Panc1 (cell line): ENCODE measurements around the gene EIF1. TPM values are rescaled to one million over a fixed set of nuclear protein-coding genes. Genes with fewer than 3 reads are reported as not detected.

ENCODE experiments used
- ATAC-seq: fragments of 200-7000 bp; cut with Tn5 transposase; 2 replicates; pipeline ENCODE4 v1.9.1; 2020; ENCODE audit warnings: mild to moderate bottlenecking, moderate library complexity
- BruUV-seq: library from RNA; stranded (reverse); fragments of 400-500 nt; replicated peaks from 2 replicates; lab custom pipeline; 2021; lab: Mats Ljungman, UMichigan
- CTCF ChIA-PET: fragments of 300-600 bp; sonication (Branson Sonifier 250); formaldehyde crosslinking; loops from one replicate; lab custom pipeline; 2022; ENCODE audit warnings: antibody characterized with exemption; lab: Charles Lee
- POLR2A ChIA-PET: fragments of 300-600 bp; sonication (Branson Sonifier 250); formaldehyde crosslinking; loops from one replicate; lab custom pipeline; 2022; ENCODE audit warnings: antibody characterized with exemption; lab: Charles Lee
- DNase-seq: peaks from one replicate; pipeline ENCODE4 v3.0.0-alpha.2; 2010; ENCODE audit warnings: low read depth, low spot score
- H3K27ac ChIP-seq: 2 replicates; pipeline ENCODE4 v1.5.1; 2011; ENCODE audit warnings: mild to moderate bottlenecking, low read length, inconsistent platforms
- H3K27me3 ChIP-seq: fragments of 200-500 bp; sonication (Bioruptor generic); 2 replicates; pipeline ENCODE4 v1.6.0; 2014; ENCODE audit warnings: low read length, inconsistent platforms; ENCODE audit not compliant: control insufficient read depth, insufficient read depth
- H3K36me3 ChIP-seq: fragments of 200-500 bp; sonication (Bioruptor generic); 2 replicates; pipeline ENCODE4 v1.5.1; 2014; ENCODE audit warnings: inconsistent platforms, mild to moderate bottlenecking, low read length, moderate library complexity; ENCODE audit not compliant: control insufficient read depth, insufficient read depth
- H3K4me1 ChIP-seq: 2 replicates; pipeline ENCODE4 v1.5.1; 2011; ENCODE audit warnings: inconsistent platforms, mild to moderate bottlenecking, low read length, moderate library complexity; ENCODE audit not compliant: control insufficient read depth, insufficient read depth
- H3K4me3 ChIP-seq, 2 experiments: 2 replicates each; pipeline ENCODE4 v1.5.1; 2011 to 2012; ENCODE audit warnings: low read depth in 2 of 2, low read length in 2 of 2, mild to moderate bottlenecking in 2 of 2, inconsistent platforms in 1 of 2, moderate library complexity in 1 of 2
- H3K9me3 ChIP-seq: fragments of 200-500 bp; sonication (Bioruptor generic); 2 replicates; pipeline ENCODE4 v1.5.1; 2014; ENCODE audit warnings: low read depth, mild to moderate bottlenecking, inconsistent platforms, low read length, moderate library complexity; ENCODE audit not compliant: control insufficient read depth, insufficient read depth
- CTCF ChIP-seq: fragments of 450-650 bp; IDR thresholded peaks from 2 replicates; pipeline ENCODE4 v1.5.1; 2017; ENCODE audit warnings: mild to moderate bottlenecking
- POLR2AphosphoS5 ChIP-seq: IDR thresholded peaks from 2 replicates; pipeline ENCODE4 v1.6.1; 2012; ENCODE audit warnings: mild to moderate bottlenecking, low read depth, low read length, moderate library complexity
- REST ChIP-seq, 2 experiments: IDR thresholded peaks; 2 replicates each; pipeline ENCODE4 v1.6.1; 2011 to 2012; ENCODE audit warnings: low read depth in 2 of 2, control low read depth in 1 of 2, low read length in 1 of 2, mild to moderate bottlenecking in 1 of 2, moderate library complexity in 1 of 2; ENCODE audit not compliant: insufficient read depth in 1 of 2
- SIN3A ChIP-seq: IDR thresholded peaks from 2 replicates; pipeline ENCODE4 v1.6.1; 2012; ENCODE audit warnings: low read depth, mild to moderate bottlenecking, low read length, moderate library complexity, borderline replicate concordance; ENCODE audit not compliant: insufficient read depth
- TCF7L2 ChIP-seq: IDR thresholded peaks from 2 replicates; pipeline ENCODE4 v1.6.1; 2011; ENCODE audit warnings: mild to moderate bottlenecking, low read depth, low read length, inconsistent platforms
- in situ Hi-C: cut with HindIII; loops from 2 replicates; pipeline ENCODE4 v1.10.0; 2016; ENCODE audit warnings: low sequenced_read_pairs, low pct_unique_long_range_greater_than_20kb
- intact Hi-C: fragments of 100-400 bp; cut with micrococcal nuclease; formaldehyde crosslinking; loops from one replicate; pipeline ENCODE4 v1.10.0; 2022; ENCODE audit not compliant: unreplicated experiment
- total RNA-seq: library from RNA; stranded (reverse); gene quantifications from one replicate; pipeline ENCODE4 v1.2.1, GENCODE V29; 2021; ENCODE audit not compliant: unreplicated experiment

EIF1 gene
- total RNA-seq, 1 experiment from 2014 or later, result 747 TPM

- DNase-seq, result no peak
- ChIA-PET POLR2A (no interaction called here), CTCF (interaction anchor here (1.1 kb wide), 1 partner anchor 28 kb away, joined by 3 read pairs; no protein-coding TSS in a partner anchor)
- intact Hi-C loops, result no loop called here
- Histone ChIP-seq H3K4me1 (no peaks in the 10 kb centered on the region), H3K36me3 (no peaks in the 10 kb centered on the region), H3K27ac (no peak overlapping the region), H3K4me3 (no peak overlapping the region), H3K27me3 (no peaks in the 10 kb centered on the region), H3K9me3 (no peaks in the 10 kb centered on the region)
- TF ChIP-seq POLR2AphosphoS5 (no peak), REST (IDR thresholded peaks at IDR 0.05; ENCODE audit: insufficient read depth in 1 of 2, low read depth in 2 of 2, low read length in 1 of 2) (no peak), CTCF (no peak), SIN3A (no peak), TCF7L2 (no peak)
- no TSS peak for BruUV-seq
- ATAC-seq, result 0 out of 2 replicates have a peak, but pooled peaks have one; percentile 4
- in situ Hi-C loops, result no loop called here
These were observed 35.3 kb downstream of the EIF1 start for GRCh38 chr17:41723801-41724475.

GRCh38 chr17:41724476-41725050, 35.9 kb downstream of the EIF1 start:
- in situ Hi-C loops, result no loop called here
- Histone ChIP-seq H3K4me3 (no peak overlapping the region), H3K36me3 (no peaks in the 10 kb centered on the region), H3K27ac (no peak overlapping the region), H3K9me3 (no peaks in the 10 kb centered on the region), H3K27me3 (no peaks in the 10 kb centered on the region), H3K4me1 (no peaks in the 10 kb centered on the region)
- POLR2A ChIA-PET, result no interaction called here
- TF ChIP-seq SIN3A (no peak), TCF7L2 (no peak), REST (IDR thresholded peaks at IDR 0.05; ENCODE audit: insufficient read depth in 1 of 2, low read depth in 2 of 2, low read length in 1 of 2) (no peak), POLR2AphosphoS5 (no peak), CTCF (no peak)
- BruUV-seq, result TSS peak; percentile 76
- intact Hi-C loops, result no loop called here
- no peak for ATAC-seq
- CTCF ChIA-PET, result interaction anchor here (1.1 kb wide), 1 partner anchor 29 kb away, joined by 3 read pairs; no protein-coding TSS in a partner anchor
- DNase-seq, result no peak
